GM12892 (cell line): ENCODE results near the gene CACHD1.

Experiments
- POLR2A ChIP-seq: IDR thresholded peaks from 2 replicates; pipeline ENCODE4 v1.6.1; 2011; ENCODE audit warnings: low read depth, low read length, control low read depth
- POLR2AphosphoS5 ChIP-seq: IDR thresholded peaks from 2 replicates; pipeline ENCODE4 v1.6.1; 2011; ENCODE audit warnings: low read depth, low read length, control low read depth
- TAF1 ChIP-seq: IDR thresholded peaks from 2 replicates; pipeline ENCODE4 v1.6.1; 2011; ENCODE audit warnings: low read depth, mild to moderate bottlenecking, control low read depth, low read length, borderline replicate concordance

- no peak for TF ChIP-seq POLR2A
- TF ChIP-seq POLR2AphosphoS5, result no peak
- TF ChIP-seq TAF1, result no peak
Observed at GRCh38 chr1:64546013-64546412, 76.1 kb downstream of the CACHD1 start.
